HCEC 1CT (cell line): ENCODE measurements around the gene NXF1.
A peak's percentile ranks its signal among the peaks of the same experiment; 100 is the strongest.
"Not testable (repeated sequence)": the region's sequence is repeated elsewhere in the genome, so short reads cannot be mapped to it uniquely, and the experiment has no call there.

Source experiments
- DNase-seq: peaks from one replicate; pipeline ENCODE4 v3.0.0-alpha.2; 2017

NXF1 gene

GRCh38 chr11:62782753-62783152 is 22.5 kb downstream of the NXF1 start:
- DNase-seq = no peak

GRCh38 chr11:62778441-62778840 is 26.8 kb downstream of the NXF1 start:
- no peak for DNase-seq

GRCh38 chr11:62777389-62777788 is 27.9 kb downstream of the NXF1 start:
- no peak for DNase-seq

- no peak for DNase-seq
These were observed 29.6 kb downstream of the NXF1 start for GRCh38 chr11:62775646-62776045.

- no peak for DNase-seq
These were observed 30.8 kb downstream of the NXF1 start for GRCh38 chr11:62774407-62774806.

GRCh38 chr11:62771144-62772021 is 33.9 kb downstream of the NXF1 start, which contains the start of gene TAF6L:
Gene TAF6L (plus strand): TSS chr11:62771396. CDS start chr11:62775784, 4,388 bp downstream.
- peak; percentile 95 for DNase-seq

GRCh38 chr11:62770778-62771143 is 34.5 kb downstream of the NXF1 start:
- DNase-seq = no peak

GRCh38 chr11:62760867-62761227 is 44.4 kb downstream of the NXF1 start:
- not testable (repeated sequence) for DNase-seq

- no peak for DNase-seq
These were observed 47.1 kb downstream of the NXF1 start for GRCh38 chr11:62757846-62758788.

- no peak for DNase-seq
These were observed 50.1 kb downstream of the NXF1 start for GRCh38 chr11:62755086-62755615.

- DNase-seq = peak; percentile 100
These were observed 51.3 kb downstream of the NXF1 start, which contains the start of gene ZBTB3 for GRCh38 chr11:62753736-62754603. Gene ZBTB3 (minus strand): TSS chr11:62754160. CDS start chr11:62753664, 496 bp downstream.

- no peak for DNase-seq
These were observed 52.1 kb downstream of the NXF1 start for GRCh38 chr11:62752994-62753735.

GRCh38 chr11:62752177-62752785 is 53.0 kb downstream of the NXF1 start:
- no peak for DNase-seq

- not testable (repeated sequence) for DNase-seq
These were observed 55.3 kb downstream of the NXF1 start for GRCh38 chr11:62749931-62750330.

- DNase-seq = no peak
These were observed 57.6 kb downstream of the NXF1 start for GRCh38 chr11:62747475-62748160.
